Islet of Langerhans (tissue), 1 donor: ENCODE data around the gene VMP1.
A peak's percentile ranks its signal among the peaks of the same experiment; 100 is the strongest.
"Not testable (repeated sequence)": the region's sequence is repeated elsewhere in the genome, so short reads cannot be mapped to it uniquely, and the experiment has no call there.

ENCODE experiments used
- FAIRE-seq: peaks from one replicate; lab custom pipeline; 2011; peaks lifted over from hg19 to GRCh38; lab: Jason Lieb, UNC

Gene VMP1

DNA sequence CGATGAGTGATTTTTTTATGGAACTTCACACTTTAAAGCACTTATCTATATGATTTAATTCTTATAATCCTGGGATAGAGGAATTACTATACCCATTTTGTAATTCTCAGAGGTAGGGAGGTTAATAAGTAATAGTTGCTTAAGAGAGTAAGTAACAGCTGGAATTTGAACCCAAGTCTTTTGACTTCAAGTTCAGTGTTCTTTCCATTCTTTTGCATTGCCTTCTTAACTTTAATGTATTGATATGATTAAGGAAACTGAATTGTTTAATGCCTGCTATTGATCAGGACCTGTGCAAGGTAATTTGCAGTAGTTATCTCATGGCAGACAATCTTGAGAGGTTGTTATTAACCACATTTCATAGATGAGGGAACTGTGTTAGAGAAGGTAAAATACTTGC is 106.8 kb downstream of the VMP1 start:
- no peak for FAIRE-seq

DNA sequence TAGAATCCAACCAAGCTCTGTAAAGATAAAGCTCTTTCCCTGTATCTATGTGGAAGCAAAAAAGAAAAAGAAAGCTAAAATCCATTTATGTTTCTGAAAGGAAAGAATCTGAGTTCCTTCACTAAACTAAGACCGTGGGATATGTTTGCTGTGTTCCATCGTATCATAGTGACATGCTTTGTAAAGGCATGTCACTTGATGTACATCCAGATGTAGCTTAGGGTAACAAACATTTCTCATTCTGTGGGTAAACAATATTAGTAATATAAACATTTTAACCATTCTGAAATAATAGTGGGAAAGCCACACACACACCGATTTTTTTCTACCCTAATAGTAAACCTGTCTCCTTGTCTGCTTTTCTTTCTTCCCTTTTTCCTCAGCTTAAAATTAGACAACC is 107.2 kb downstream of the VMP1 start:
- FAIRE-seq: no peak

DNA sequence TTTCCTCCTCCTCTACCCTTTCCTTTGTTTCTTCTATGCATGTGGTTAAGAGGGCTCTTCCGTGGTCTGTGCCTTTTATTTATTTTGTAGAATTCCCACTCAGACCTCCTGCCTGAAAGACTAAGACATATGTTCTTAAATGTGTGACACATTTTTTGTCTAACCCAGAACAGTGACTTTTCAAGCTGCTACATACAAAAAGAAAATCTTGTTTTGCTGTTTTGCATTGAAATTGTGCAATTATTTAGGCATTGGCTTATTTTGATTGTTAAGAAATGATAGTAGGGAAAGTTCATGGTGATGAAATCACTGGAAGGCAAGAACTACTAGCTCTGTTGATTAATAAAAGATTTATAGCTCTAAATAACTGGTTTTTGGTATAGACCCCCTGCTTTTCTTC is 108.5 kb downstream of the VMP1 start:
- FAIRE-seq: no peak

- no peak for FAIRE-seq
These were observed 118.3 kb downstream of the VMP1 start for GRCh38 chr17:59825533-59826322.

DNA sequence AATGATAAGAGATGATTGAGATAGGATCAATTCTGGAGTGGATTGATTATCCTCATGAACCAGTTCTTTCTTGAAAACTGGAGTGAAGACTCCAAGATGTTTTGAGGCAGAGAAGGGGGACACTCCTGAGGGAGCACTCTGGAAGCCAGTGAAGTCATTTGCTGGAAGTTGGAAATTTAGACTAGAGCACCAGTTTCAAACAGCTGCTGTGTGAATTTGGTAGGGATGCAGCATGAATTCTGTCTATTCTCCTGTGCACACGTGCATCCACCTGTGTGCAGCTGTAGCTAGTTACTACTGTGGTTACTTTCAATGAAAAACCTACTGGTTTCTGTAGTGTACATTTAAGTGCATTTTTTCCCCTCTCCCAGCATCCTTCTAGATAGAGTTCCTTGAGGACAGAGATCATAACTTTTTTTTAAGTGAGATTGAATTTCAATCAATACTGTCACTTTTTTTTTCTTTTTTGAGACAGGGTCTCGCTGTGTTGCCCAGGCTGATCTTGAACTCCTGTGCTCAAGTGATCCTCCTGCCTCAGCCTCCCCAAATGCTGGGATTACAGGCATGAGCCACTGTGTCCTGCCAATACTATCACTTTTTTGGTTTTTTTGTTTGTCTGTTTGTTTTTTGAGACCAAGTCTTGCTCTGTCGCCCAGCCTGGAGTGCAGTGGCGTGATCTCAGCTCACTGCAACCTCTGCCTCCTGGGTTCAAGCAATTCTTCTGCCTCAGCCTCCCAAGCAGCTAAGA is 119.4 kb downstream of the VMP1 start:
- no peak for FAIRE-seq

DNA sequence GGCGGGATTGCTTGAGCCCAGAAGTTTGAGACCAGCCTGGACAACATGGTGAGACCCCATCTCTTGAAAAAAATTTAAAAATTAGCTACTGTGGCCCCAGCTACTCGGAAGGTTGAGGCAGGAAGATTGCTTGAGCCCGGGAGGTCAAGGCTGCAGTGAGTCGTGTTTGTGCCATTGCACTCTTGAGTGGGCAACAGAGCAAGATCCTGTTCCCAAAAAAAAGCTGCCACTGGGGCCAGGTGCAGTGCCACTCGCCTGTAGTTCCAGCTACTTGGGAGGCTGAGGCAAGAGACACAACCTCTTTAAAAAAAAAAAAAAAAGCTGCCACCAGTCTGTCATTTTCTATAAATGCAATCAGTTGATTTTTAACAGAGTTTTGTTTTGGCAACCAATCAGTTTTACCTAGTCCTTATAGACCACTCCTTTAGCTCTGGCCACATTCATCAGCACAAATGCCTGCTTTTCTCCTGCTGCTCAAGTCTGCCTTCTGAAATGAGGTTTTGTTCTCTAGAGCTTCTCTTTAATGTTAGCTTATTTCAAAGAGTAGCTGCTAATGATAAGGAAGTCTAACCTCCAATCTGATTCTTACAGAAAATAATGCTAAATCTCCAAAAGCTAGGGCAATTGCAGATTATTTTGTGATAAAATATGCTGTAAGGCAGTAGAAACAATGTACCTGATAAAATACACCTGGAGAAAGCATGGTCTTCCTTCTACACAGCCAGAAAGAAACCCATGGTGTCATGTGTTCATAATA is 120.4 kb downstream of the VMP1 start:
- no peak for FAIRE-seq

DNA sequence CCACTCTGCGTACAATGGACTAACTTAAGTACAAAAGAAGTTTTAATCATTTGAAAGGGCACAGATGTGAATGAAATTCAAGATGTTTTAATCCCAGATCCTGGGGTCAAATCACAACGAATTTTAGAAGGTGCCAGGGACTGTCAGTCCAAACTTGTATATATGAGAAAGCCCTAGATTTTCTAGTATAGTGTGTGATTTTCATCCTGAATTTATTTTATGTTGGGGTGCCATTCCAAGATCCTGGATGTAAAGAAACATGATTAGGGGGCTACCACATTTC is 121.0 kb downstream of the VMP1 start:
- no peak for FAIRE-seq

- FAIRE-seq: not testable (repeated sequence)
These were observed 121.4 kb downstream of the VMP1 start for GRCh38 chr17:59828819-59829216.

DNA sequence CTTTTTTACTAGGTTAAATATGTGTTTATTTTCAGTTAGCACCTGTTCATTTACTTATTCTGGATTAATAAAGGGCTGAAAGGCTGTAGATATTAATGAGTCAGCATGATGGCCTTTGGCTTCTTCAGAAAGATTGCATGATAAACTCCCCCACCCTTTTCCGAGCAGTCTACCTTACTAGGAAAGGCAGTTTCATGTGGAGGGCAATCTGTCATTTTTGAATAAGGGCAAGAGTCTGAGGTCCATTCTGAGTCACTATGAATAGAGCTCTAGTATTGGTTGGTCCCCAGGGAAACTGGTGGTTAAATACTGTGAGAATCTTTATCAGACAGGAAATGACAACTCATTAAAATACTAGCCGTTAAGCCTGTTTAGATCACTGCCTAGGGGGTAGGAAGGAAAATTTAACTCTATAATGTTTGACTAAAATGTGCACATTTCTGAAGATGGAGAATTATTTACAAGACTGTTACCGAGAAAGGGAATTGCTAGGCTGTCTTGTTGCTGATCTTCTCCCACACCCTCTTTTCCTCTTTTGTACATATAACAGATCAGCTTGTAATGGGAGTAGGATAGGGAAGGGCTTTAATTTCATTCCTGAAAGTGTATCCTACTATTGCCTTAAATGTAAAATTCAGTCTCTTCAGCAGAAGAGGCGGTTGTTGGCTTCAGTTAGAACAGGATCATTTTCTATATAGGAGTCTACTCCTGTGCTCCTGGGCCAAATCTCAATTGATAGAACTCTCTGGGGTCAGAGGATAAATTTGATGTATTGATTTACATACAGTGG is 122.0 kb downstream of the VMP1 start:
- peak; percentile 96 for FAIRE-seq

- FAIRE-seq: no peak
These were observed 122.7 kb downstream of the VMP1 start for GRCh38 chr17:59830007-59830630.

DNA sequence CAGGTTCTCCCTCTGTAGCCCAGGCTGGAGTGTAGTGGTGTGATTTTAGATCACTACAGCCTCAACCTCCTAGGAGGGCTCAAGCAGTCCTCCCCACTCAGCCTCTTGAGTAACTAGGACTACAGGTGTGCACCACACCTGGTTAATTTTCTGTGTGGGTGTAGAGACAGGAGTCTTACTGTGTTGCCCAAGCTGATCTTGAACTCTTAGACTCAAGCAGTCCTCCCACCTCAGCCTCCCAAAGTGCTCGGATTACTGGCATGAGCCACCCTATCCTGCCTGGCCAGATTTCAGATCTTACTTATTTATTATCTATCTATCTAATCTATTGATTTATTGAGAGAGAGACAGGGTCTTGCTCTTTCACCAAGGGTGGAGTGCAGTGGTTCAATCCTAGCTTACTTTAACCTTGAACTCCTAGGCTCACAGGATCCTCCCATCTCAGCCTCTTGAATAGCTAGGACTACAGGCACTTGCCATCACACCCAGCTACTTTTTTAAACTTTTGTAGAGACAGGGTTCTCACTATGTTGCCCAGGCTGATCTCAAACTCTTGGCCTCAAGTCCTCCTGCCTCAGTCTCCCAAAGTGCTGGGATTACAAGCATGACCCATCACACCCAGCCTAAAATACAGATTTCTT is 123.5 kb downstream of the VMP1 start:
- FAIRE-seq: no peak

DNA sequence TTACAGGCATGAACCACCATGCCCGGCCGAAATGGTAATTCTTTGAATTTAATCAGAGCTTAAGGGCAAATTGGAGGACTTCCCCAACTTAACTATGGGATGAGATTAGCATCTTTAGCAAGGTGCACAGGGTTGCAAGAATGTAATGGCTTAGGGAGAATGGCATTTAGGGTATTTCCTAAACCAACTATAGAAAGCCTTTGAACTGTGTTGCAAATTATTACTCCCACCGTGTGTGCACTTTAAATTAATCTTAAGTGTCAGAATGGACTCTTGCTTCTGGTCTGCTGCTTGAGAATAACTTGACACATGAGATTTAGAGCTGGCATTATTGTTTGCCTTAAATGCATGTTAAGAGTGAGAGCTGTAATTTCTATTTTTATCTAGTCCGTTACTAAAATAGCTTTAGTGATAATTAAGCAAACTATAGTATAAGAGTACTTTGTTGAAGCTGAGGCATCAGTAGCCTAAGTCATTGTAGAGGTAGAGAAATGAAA is 125.5 kb downstream of the VMP1 start:
- FAIRE-seq: no peak

- FAIRE-seq: no peak
These were observed 130.0 kb downstream of the VMP1 start for GRCh38 chr17:59837308-59838051.

DNA sequence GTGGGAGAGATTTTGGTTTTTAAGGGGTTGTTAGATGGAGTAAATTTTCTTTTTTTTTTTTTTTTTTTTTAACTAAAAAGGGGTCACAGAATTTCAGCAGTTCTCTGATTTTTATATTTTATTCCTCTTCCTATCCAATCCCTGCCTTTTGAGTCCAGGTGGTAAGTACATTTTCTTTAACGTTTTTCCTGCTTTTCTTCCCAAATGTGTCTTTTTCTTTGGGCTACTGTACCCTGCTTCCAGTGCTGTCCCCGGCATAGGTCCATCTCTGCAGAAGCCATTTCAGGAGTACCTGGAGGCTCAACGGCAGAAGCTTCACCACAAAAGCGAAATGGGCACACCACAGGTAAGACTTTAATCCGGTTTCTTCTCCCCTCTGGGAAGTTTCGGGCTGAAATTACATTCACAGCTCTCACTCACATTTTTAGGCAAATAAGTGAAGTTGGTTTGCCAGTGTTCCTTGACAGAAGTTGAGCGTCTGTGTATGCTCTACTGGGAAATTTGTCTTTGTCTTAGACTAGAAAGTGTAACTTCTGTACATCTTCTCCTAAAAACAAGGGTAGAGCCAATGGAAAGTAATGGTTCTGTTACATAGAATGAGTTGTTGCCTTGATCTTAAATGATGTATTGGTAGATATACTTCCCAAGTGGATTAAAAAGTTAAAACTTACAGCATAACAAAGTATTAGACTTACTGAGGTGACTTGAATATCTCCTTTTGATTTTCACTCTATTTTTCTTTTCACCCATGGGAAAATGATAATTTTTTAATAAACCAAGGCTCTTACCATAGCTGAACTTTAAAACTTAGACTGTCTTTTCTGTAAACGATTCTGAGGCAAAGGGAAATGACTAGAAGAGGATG is 130.8 kb downstream of the VMP1 start:
- FAIRE-seq: no peak

GRCh38 chr17:59839651-59840328 is 132.3 kb downstream of the VMP1 start:
- FAIRE-seq: no peak

DNA sequence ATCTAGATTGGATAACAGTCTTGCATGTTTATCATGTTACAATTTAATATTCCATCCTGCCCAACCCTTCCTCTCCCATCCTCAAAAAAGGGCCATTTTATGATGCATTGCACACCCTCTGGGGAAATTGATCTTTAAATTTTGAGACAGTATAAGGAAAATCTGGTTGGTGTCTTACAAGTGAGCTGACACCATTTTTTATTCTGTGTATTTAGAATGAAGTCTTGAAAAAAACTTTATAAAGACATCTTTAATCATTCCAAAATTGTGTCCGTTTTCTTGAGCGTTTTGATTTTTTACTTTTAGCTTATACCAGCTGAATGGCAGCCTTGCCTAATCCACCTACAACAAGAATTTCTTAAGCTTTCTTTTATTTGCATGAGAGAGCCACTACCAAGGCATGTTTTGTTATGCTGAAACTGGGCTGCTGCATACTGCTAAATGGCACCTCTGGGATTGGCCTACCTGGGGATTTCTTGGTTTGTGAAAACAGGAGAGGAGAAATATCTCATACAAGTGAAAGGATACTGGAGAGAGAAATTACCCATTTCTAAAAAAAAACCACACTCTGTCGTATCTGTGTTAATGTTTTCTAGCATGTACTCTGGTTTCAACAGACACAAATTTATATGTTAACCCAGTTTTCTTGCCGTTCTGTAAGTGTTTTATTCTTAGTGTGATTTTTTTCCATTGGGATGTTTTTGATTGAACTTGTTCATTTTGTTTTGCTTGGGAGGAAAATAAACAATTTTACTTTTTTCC is 133.1 kb downstream of the VMP1 start:
- FAIRE-seq: no peak

GRCh38 chr17:59841091-59841881 is 133.8 kb downstream of the VMP1 start:
- peak; percentile 72 for FAIRE-seq
